B cell (primary cell): ENCODE results near the gene HCN4.

Source experiments
- EZH2 ChIP-seq: IDR thresholded peaks from 2 replicates; pipeline ENCODE4 v1.6.1; 2012; ENCODE audit warnings: borderline replicate concordance, low read depth, mild to moderate bottlenecking, moderate library complexity, low read length; ENCODE audit not compliant: insufficient read depth, poor library complexity, severe bottlenecking
- TF ChIP-seq, protein P1 (sequence below): fragments of 200-600 bp; IDR thresholded peaks from one replicate; pipeline ENCODE4 v1.8.0; 2022; ENCODE audit warnings: antibody characterized with exemption, mild to moderate bottlenecking

DNA sequence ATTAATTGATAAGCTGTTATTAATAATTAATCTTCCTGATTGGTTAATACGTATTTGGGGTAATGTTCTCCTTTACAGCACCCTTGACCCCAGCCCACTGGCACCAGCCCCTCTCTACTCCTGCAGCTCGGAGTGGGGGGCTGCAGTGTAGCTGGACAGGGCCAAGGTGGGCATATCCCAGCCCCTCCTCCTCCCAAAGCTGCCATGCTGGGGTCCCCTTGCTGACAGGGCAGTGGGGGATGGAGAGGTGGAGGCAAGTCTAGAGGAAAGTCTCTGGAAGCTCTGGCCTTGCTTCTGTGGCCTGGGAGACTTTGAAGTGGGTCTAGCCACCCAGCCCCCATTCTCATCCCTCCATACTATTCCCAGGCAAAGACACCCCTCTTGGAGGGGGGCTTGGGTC is 35.8 kb downstream of the HCN4 start:
- TF ChIP-seq, protein P1, sequence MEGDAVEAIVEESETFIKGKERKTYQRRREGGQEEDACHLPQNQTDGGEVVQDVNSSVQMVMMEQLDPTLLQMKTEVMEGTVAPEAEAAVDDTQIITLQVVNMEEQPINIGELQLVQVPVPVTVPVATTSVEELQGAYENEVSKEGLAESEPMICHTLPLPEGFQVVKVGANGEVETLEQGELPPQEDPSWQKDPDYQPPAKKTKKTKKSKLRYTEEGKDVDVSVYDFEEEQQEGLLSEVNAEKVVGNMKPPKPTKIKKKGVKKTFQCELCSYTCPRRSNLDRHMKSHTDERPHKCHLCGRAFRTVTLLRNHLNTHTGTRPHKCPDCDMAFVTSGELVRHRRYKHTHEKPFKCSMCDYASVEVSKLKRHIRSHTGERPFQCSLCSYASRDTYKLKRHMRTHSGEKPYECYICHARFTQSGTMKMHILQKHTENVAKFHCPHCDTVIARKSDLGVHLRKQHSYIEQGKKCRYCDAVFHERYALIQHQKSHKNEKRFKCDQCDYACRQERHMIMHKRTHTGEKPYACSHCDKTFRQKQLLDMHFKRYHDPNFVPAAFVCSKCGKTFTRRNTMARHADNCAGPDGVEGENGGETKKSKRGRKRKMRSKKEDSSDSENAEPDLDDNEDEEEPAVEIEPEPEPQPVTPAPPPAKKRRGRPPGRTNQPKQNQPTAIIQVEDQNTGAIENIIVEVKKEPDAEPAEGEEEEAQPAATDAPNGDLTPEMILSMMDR: no peak
- no peak for TF ChIP-seq EZH2
